H9 (cell line): ENCODE measurements around the gene SFXN5. TPM values are rescaled to one million over a fixed set of nuclear protein-coding genes. Genes with fewer than 3 reads are reported as not detected.

Experiments
- DNase-seq: peaks from one replicate; pipeline ENCODE4 v3.0.0-alpha.2; 2017
- H2AFZ ChIP-seq: one replicate; pipeline ENCODE4 v1.6.1; 2013; ENCODE audit warnings: mild to moderate bottlenecking, low read length, control low read depth, moderate library complexity
- H2AK5ac ChIP-seq: 2 replicates; pipeline ENCODE4 v1.6.1; 2013; ENCODE audit warnings: low read length, control low read depth, mixed read lengths; ENCODE audit not compliant: insufficient read length
- H2BK120ac ChIP-seq: one replicate; pipeline ENCODE4 v1.6.1; 2013; ENCODE audit warnings: low read depth, mild to moderate bottlenecking, low read length, control low read depth, inconsistent platforms; ENCODE audit not compliant: poor library complexity, severe bottlenecking
- H2BK12ac ChIP-seq: 2 replicates; pipeline ENCODE4 v1.6.1; 2013; ENCODE audit warnings: low read length, control low read depth, mixed read lengths, low read depth; ENCODE audit not compliant: insufficient read length
- H2BK15ac ChIP-seq: 2 replicates; pipeline ENCODE4 v1.6.1; 2013; ENCODE audit warnings: low read depth, low read length, control low read depth
- H2BK20ac ChIP-seq: one replicate; pipeline ENCODE4 v1.6.1; 2013; ENCODE audit warnings: low read depth, mild to moderate bottlenecking, low read length, control low read depth, inconsistent platforms; ENCODE audit not compliant: poor library complexity, severe bottlenecking
- H2BK5ac ChIP-seq: 2 replicates; pipeline ENCODE4 v1.6.1; 2013; ENCODE audit warnings: low read length, control low read depth, mixed read lengths; ENCODE audit not compliant: insufficient read length
- H3K14ac ChIP-seq: 2 replicates; pipeline ENCODE4 v1.6.1; 2013; ENCODE audit warnings: low read length, control low read depth; ENCODE audit not compliant: insufficient read depth
- H3K18ac ChIP-seq: 2 replicates; pipeline ENCODE4 v1.6.1; 2013; ENCODE audit warnings: low read depth, mild to moderate bottlenecking, mixed read lengths, low read length, control low read depth; ENCODE audit not compliant: insufficient read length
- H3K23ac ChIP-seq: 2 replicates; pipeline ENCODE4 v1.6.1; 2013; ENCODE audit warnings: low read length, control low read depth, mixed read lengths, low read depth; ENCODE audit not compliant: insufficient read length
- H3K23me2 ChIP-seq: 2 replicates; pipeline ENCODE4 v1.6.1; 2013; ENCODE audit warnings: low read depth, mild to moderate bottlenecking, mixed read lengths, low read length, control low read depth; ENCODE audit not compliant: insufficient read length, poor library complexity, severe bottlenecking
- H3K27ac ChIP-seq: 2 replicates; pipeline ENCODE4 v1.5.1; 2013; ENCODE audit warnings: low read length, control low read depth, mixed read lengths, low read depth; ENCODE audit not compliant: insufficient read length
- H3K27me3 ChIP-seq: 2 replicates; pipeline ENCODE4 v1.6.1; 2013; ENCODE audit warnings: low read length, control low read depth, inconsistent platforms; ENCODE audit not compliant: insufficient read depth
- H3K4ac ChIP-seq: 2 replicates; pipeline ENCODE4 v1.6.1; 2013; ENCODE audit warnings: low read depth, mild to moderate bottlenecking, control low read depth, inconsistent platforms, low read length, moderate library complexity
- H3K4me1 ChIP-seq: 2 replicates; pipeline ENCODE4 v1.6.1; 2013; ENCODE audit warnings: low read length, control low read depth, inconsistent platforms; ENCODE audit not compliant: insufficient read depth
- H3K4me2 ChIP-seq: 2 replicates; pipeline ENCODE4 v1.6.1; 2013; ENCODE audit warnings: low read length, control low read depth, mixed read lengths; ENCODE audit not compliant: insufficient read length, insufficient read depth
- H3K56ac ChIP-seq: 2 replicates; pipeline ENCODE4 v1.6.1; 2013; ENCODE audit warnings: low read depth, mild to moderate bottlenecking, mixed read lengths, low read length, control low read depth; ENCODE audit not compliant: insufficient read length
- H3K79me1 ChIP-seq: 2 replicates; pipeline ENCODE4 v1.6.1; 2013; ENCODE audit warnings: low read depth, mild to moderate bottlenecking, moderate library complexity, low read length, control low read depth, inconsistent platforms; ENCODE audit not compliant: insufficient read depth, poor library complexity, severe bottlenecking
- H3K79me2 ChIP-seq: 2 replicates; pipeline ENCODE4 v1.6.1; 2013; ENCODE audit warnings: low read length, control low read depth, inconsistent platforms; ENCODE audit not compliant: insufficient read depth
- H3K9ac ChIP-seq: 2 replicates; pipeline ENCODE4 v1.6.1; 2013; ENCODE audit warnings: low read length, control low read depth, mixed read lengths; ENCODE audit not compliant: insufficient read length; ENCODE audit errors: extremely low read depth
- H3K9me3 ChIP-seq: one replicate; pipeline ENCODE4 v1.6.1; 2013; ENCODE audit warnings: low read depth, low read length, inconsistent platforms; ENCODE audit not compliant: control insufficient read depth
- H3T11ph ChIP-seq: one replicate; pipeline ENCODE4 v1.6.1; 2013; ENCODE audit warnings: mild to moderate bottlenecking, low read length, control low read depth, inconsistent platforms
- H4K20me1 ChIP-seq: one replicate; pipeline ENCODE4 v1.6.1; 2013; ENCODE audit not compliant: control insufficient read depth, insufficient read length, insufficient read depth
- H4K5ac ChIP-seq: 2 replicates; pipeline ENCODE4 v1.6.1; 2013; ENCODE audit warnings: low read depth, mild to moderate bottlenecking, mixed read lengths, low read length, control low read depth; ENCODE audit not compliant: insufficient read length
- H4K8ac ChIP-seq: replicated peaks from 2 replicates; pipeline ENCODE4 v1.6.1; 2013; ENCODE audit warnings: low read length, control low read depth, mixed read lengths, low read depth; ENCODE audit not compliant: insufficient read length
- H4K91ac ChIP-seq: 2 replicates; pipeline ENCODE4 v1.6.1; 2013; ENCODE audit warnings: low read depth, mild to moderate bottlenecking, moderate library complexity, mixed read lengths, low read length, control low read depth; ENCODE audit not compliant: insufficient read length
- H3K27ac Mint-ChIP-seq, 3 experiments: 2 replicates in 2 of 3; 3 replicates in 1 of 3; pipeline ENCODE4 v1.8.0; 2020 to 2021; ENCODE audit warnings: mixed read lengths in 3 of 3, mild to moderate bottlenecking in 1 of 3, moderate library complexity in 1 of 3
- H3K27me3 Mint-ChIP-seq: 2 replicates; pipeline ENCODE4 v1.8.0; 2021; ENCODE audit warnings: low read depth, mild to moderate bottlenecking, moderate library complexity, mixed read lengths
- H3K36me3 Mint-ChIP-seq, 3 experiments: 2 replicates in 2 of 3; 3 replicates in 1 of 3; pipeline ENCODE4 v1.8.0; 2020 to 2021; ENCODE audit warnings: low read depth in 3 of 3, mixed read lengths in 3 of 3; ENCODE audit not compliant: insufficient read depth in 1 of 3
- H3K4me1 Mint-ChIP-seq, 2 experiments: 2 replicates each; pipeline ENCODE4 v1.8.0; 2020; ENCODE audit warnings: mixed read lengths in 2 of 2
- H3K4me3 Mint-ChIP-seq, 2 experiments: 2 replicates in 1 of 2; 3 replicates in 1 of 2; pipeline ENCODE4 v1.8.0; 2020 to 2021; ENCODE audit warnings: mild to moderate bottlenecking in 2 of 2, mixed read lengths in 2 of 2, moderate library complexity in 1 of 2
- H3K9me3 Mint-ChIP-seq, 2 experiments: 2 replicates in 1 of 2; 3 replicates in 1 of 2; pipeline ENCODE4 v1.8.0; 2020; ENCODE audit warnings: mild to moderate bottlenecking in 2 of 2, mixed read lengths in 2 of 2, moderate library complexity in 1 of 2
- WGBS: extraction: QIAGEN DNeasy Blood & Tissue Kit; methylation state at CpG from one replicate; pipeline ENCODE4 v1.1.7; 2013; ENCODE audit warnings: missing lambda C conversion rate, low lambda C conversion rate, mixed read lengths; ENCODE audit not compliant: insufficient read length; ENCODE audit errors: extremely low coverage; 5-methylcytosine and 5-hydroxymethylcytosine counted together
- total RNA-seq: library from RNA; stranded (reverse); gene quantifications from 2 replicates; pipeline ENCODE4 v1.2.1, GENCODE V29; 2021
- TF ChIP-seq, protein P1 (sequence below): fragments of 200-600 bp; sonication (generic); conservative IDR thresholded peaks from 3 replicates; pipeline ENCODE4 v1.8.0; 2021; ENCODE audit warnings: antibody characterized with exemption, mild to moderate bottlenecking

The SFXN5 gene
- total RNA-seq, 1 experiment from 2014 or later, result 30.9 TPM

DNA sequence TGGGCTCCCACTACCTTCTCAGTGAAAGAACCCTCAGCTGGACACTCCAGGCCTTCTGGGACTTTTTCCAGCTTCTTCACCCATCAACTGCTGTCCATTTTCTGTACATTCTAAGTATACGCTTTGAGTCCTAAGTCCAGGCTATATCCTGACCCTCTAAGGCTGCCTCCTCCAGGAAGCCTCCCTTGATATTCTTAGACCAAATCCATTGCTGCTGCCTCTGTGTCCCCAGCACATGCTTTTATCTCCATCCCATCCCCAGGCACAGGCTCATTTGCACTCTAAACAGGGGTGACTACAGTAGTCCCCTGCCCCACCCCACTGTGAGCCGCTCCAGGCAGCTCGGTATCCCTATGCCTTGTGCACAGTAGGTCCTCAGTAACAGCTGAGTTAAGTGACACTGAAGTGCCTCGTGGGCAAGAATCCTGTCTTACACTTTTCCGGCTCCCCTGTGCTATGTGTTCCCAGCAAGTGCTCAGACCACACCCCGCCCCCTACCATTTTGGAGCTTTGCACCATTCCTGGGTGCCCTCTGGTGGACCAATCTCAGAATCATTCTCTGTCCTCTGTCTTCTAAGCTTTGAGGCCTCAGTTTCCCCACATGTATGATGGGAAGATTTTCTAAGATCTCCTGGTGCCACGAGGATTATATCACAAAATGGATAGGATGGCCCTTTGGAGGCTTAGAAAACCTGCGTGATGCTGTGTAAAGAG, 119.2 kb downstream of the SFXN5 start:
- Histone ChIP-seq H3K9me3 (no peaks in the 10 kb centered on the region), H3K9ac (no peak overlapping the region), H3K79me1 (no peaks in the 10 kb centered on the region), H3K4me2 (no peak overlapping the region), H3K23ac (no peak overlapping the region), H3K4me1 (peaks cover 7% of the 10 kb centered on the region; the same call in 1 of the 2 replicates), H2BK20ac (no peak overlapping the region), H3K27me3 (no peaks in the 10 kb centered on the region), H3K79me2 (no peaks in the 10 kb centered on the region), H3K23me2 (no peaks in the 10 kb centered on the region), H3K27ac (peak overlapping the region; percentile 89), H3T11ph (no peak overlapping the region), H2AK5ac (no peak overlapping the region), H2BK5ac (no peak overlapping the region), H3K14ac (no peak overlapping the region), H2BK120ac (no peak overlapping the region), H4K20me1 (no peaks in the 10 kb centered on the region), H3K18ac (peak overlapping the region; percentile 5), H2BK15ac (no peak overlapping the region), H4K91ac (peak overlapping the region; percentile 39), H4K8ac (no peak overlapping the region), H3K4ac (no peak overlapping the region), H4K5ac (no peak overlapping the region), H2AFZ (no peak overlapping the region), H2BK12ac (no peak overlapping the region), H3K56ac (no peak overlapping the region)
- TF ChIP-seq, protein P1, sequence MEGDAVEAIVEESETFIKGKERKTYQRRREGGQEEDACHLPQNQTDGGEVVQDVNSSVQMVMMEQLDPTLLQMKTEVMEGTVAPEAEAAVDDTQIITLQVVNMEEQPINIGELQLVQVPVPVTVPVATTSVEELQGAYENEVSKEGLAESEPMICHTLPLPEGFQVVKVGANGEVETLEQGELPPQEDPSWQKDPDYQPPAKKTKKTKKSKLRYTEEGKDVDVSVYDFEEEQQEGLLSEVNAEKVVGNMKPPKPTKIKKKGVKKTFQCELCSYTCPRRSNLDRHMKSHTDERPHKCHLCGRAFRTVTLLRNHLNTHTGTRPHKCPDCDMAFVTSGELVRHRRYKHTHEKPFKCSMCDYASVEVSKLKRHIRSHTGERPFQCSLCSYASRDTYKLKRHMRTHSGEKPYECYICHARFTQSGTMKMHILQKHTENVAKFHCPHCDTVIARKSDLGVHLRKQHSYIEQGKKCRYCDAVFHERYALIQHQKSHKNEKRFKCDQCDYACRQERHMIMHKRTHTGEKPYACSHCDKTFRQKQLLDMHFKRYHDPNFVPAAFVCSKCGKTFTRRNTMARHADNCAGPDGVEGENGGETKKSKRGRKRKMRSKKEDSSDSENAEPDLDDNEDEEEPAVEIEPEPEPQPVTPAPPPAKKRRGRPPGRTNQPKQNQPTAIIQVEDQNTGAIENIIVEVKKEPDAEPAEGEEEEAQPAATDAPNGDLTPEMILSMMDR, result peak; percentile 50; the same call in 2 of the 3 replicates
- Mint-ChIP-seq H3K4me1 (peaks cover 48% of the 10 kb centered on the region in 2 experiments), H3K36me3 (peaks cover 9 to 15% (median 14%) of the 10 kb centered on the region in 3 experiments; a peak in 6 of 7 replicates), H3K27me3 (peaks cover 9% of the 10 kb centered on the region), H3K9me3 (no peaks in the 10 kb centered on the region), H3K4me3 (peak overlapping the region in 1 of 2 experiments; percentile 45; a peak in 2 of 5 replicates), H3K27ac (peak overlapping the region; percentile 85 to 98 (median 95))
- DNase-seq, result peak; percentile 52
- no CpG with 5 or more reads among the region's 8 CpGs for WGBS
